GM21825 (cell line): Measurements from ENCODE around the gene ADCY1.

Source experiments
- ATAC-seq: cut with Tn5 transposase; IDR thresholded peaks from one replicate; pipeline ENCODE4 v1.9.1; 2021; ENCODE audit warnings: mild to moderate bottlenecking, moderate library complexity; ENCODE audit not compliant: unreplicated experiment

The ADCY1 gene

GRCh38 chr7:45576249-45576929 lies 2.2 kb downstream of the ADCY1 start:
- ATAC-seq = no peak

- ATAC-seq = no peak
Observed at GRCh38 chr7:45578022-45578421, 3.9 kb downstream of the ADCY1 start.

- no peak for ATAC-seq
Observed at GRCh38 chr7:45578467-45578866, 4.3 kb downstream of the ADCY1 start.

- ATAC-seq = no peak
Observed at GRCh38 chr7:45579391-45579801, 5.2 kb downstream of the ADCY1 start.

- ATAC-seq = no peak
Observed at GRCh38 chr7:45580053-45580872, 6.1 kb downstream of the ADCY1 start.

GRCh38 chr7:45581271-45581780 lies 7.2 kb downstream of the ADCY1 start:
- ATAC-seq = no peak

- ATAC-seq = no peak
Observed at GRCh38 chr7:45582136-45582749, 8.1 kb downstream of the ADCY1 start.

- ATAC-seq = no peak
Observed at GRCh38 chr7:45582868-45583277, 8.7 kb downstream of the ADCY1 start.

- no peak for ATAC-seq
Observed at GRCh38 chr7:45583296-45583695, 9.1 kb downstream of the ADCY1 start.

- no peak for ATAC-seq
Observed at GRCh38 chr7:45584261-45585210, 10.4 kb downstream of the ADCY1 start.

- no peak for ATAC-seq
Observed at GRCh38 chr7:45585628-45586027, 11.5 kb downstream of the ADCY1 start.

- ATAC-seq = no peak
Observed at GRCh38 chr7:45586542-45587520, 12.7 kb downstream of the ADCY1 start.

- ATAC-seq = no peak
Observed at GRCh38 chr7:45588466-45588865, 14.3 kb downstream of the ADCY1 start.

- no peak for ATAC-seq
Observed at GRCh38 chr7:45589061-45589460, 14.9 kb downstream of the ADCY1 start.

- no peak for ATAC-seq
Observed at GRCh38 chr7:45589915-45590678, 15.9 kb downstream of the ADCY1 start.

GRCh38 chr7:45590679-45591057 lies 16.5 kb downstream of the ADCY1 start:
- no peak for ATAC-seq

GRCh38 chr7:45591101-45591906 lies 17.1 kb downstream of the ADCY1 start:
- ATAC-seq = no peak
